Fibroblast of lung (primary cell): ENCODE measurements around the gene UTY.

Experiments used
- CTCF ChIP-seq, 2 donors: IDR thresholded peaks in 1 of 2; conservative IDR thresholded peaks in 1 of 2; 1 replicate in 1 of 2; 2 replicates in 1 of 2; pipeline ENCODE4 v1.5.1; 2011 to 2012; ENCODE audit warnings: low read length in 2 of 2, control low read depth in 1 of 2, inconsistent platforms in 1 of 2, low read depth in 1 of 2, mild to moderate bottlenecking in 1 of 2
- EZH2 ChIP-seq: IDR thresholded peaks from 2 replicates; pipeline ENCODE4 v1.5.1; 2012; ENCODE audit warnings: low read length, control low read depth, mild to moderate bottlenecking; ENCODE audit errors: missing control alignments

- no peak for TF ChIP-seq CTCF (conservative IDR thresholded peaks at IDR 0.05 in 1 of 2, IDR thresholded peaks at IDR 0.05 in 1 of 2; ENCODE audit: low read depth in 1 of 2, low read length in 2 of 2)
- TF ChIP-seq EZH2: no peak
Measured at GRCh38 chrY:13339381-13339780, 140.5 kb downstream of the UTY start.
